ENCODE data around the gene FBXL7. TPM values are rescaled to one million over a fixed set of nuclear protein-coding genes. Genes with fewer than 3 reads are reported as not detected.

The FBXL7 gene
- total and polyA plus RNA-seq, 2 donors (not counting 1 experiment from before 2014, with no cell fraction given): 6.4 to 12.9 TPM

DNA sequence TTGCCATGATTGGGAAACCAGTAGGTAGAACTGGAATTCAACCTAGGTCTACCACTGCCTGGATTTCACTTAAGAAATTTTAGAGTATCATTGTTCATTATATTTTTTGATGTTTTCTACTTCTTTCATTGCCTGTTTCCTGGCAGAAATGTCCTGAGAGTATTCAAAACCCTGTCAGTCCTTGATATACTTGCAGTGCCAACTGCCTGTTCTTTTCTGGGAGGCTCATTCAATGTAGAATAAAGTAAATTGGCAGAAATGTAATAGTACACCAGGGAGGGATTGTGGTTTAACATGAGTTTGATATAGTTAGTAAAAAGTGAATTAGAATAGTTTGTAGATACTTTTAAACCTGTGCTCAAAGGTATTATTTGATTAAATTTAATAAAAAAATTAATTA is 286.3 kb downstream of the FBXL7 start:
- Histone ChIP-seq H3K79me2 (ENCODE audit: control insufficient read depth, insufficient read depth, low read length) (no peaks in the 10 kb centered on the region), H3K4me3 (replicated peaks in 1 of 4; ENCODE audit: control extremely low read depth in 1 of 4, insufficient read depth in 1 of 4, low read depth in 3 of 4, low read length in 4 of 4) (no peak overlapping the region), H3K4me1 (ENCODE audit: control insufficient read depth, extremely low read depth, insufficient read depth, low read length) (no peaks in the 10 kb centered on the region), H3K9me3 (ENCODE audit: control insufficient read depth, insufficient read depth, low read depth, low read length) (no peaks in the 10 kb centered on the region), H3K27ac (ENCODE audit: insufficient read depth, low read length) (no peak overlapping the region), H4K20me1 (ENCODE audit: control insufficient read depth, extremely low read depth, insufficient read depth, low read length) (peaks cover 4% of the 10 kb centered on the region), H3K4me2 (ENCODE audit: extremely low read depth, insufficient read depth, low read length) (no peak overlapping the region), H3K36me3 (ENCODE audit: control insufficient read depth, insufficient read depth, low read length) (no peaks in the 10 kb centered on the region), H3K27me3 (ENCODE audit: control insufficient read depth, insufficient read depth, low read length) (no peaks in the 10 kb centered on the region), H3K9ac (ENCODE audit: insufficient read depth, low read length) (no peak overlapping the region), H2AFZ (ENCODE audit: low read length) (no peak overlapping the region)
- DNase-seq (ENCODE audit: low read depth in 2 of 2): no peak
- TF ChIP-seq EZH2 (IDR thresholded peaks at IDR 0.05; ENCODE audit: low read length, missing control alignments): no peak
- TF ChIP-seq, protein P1, sequence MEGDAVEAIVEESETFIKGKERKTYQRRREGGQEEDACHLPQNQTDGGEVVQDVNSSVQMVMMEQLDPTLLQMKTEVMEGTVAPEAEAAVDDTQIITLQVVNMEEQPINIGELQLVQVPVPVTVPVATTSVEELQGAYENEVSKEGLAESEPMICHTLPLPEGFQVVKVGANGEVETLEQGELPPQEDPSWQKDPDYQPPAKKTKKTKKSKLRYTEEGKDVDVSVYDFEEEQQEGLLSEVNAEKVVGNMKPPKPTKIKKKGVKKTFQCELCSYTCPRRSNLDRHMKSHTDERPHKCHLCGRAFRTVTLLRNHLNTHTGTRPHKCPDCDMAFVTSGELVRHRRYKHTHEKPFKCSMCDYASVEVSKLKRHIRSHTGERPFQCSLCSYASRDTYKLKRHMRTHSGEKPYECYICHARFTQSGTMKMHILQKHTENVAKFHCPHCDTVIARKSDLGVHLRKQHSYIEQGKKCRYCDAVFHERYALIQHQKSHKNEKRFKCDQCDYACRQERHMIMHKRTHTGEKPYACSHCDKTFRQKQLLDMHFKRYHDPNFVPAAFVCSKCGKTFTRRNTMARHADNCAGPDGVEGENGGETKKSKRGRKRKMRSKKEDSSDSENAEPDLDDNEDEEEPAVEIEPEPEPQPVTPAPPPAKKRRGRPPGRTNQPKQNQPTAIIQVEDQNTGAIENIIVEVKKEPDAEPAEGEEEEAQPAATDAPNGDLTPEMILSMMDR (conservative IDR thresholded peaks at IDR 0.05 in 1 of 2, IDR thresholded peaks at IDR 0.05 in 1 of 2; ENCODE audit: low read depth in 1 of 2, low read length in 2 of 2): no peak

DNA sequence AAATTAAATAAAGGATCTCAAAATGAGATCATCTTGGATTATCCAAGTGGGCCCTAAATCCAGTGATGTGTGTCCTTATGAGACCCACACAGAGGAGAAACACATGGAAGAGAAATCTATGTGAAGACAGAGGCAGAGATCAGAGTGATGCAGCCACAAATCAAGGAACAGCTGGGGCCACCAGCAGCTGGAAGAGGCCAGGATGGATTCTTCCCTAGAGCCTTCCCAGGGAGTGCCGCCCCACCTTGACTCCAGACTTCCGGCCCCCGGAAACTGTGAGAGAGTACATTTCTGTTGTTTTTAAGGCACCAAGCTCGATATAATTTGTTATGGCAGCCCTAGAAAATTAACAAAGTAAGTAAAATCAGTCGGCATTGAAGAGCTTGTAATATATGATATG is 286.9 kb downstream of the FBXL7 start:
- Histone ChIP-seq H3K27ac (ENCODE audit: insufficient read depth, low read length) (no peak overlapping the region), H3K27me3 (ENCODE audit: control insufficient read depth, insufficient read depth, low read length) (no peaks in the 10 kb centered on the region), H3K36me3 (ENCODE audit: control insufficient read depth, insufficient read depth, low read length) (no peaks in the 10 kb centered on the region), H4K20me1 (ENCODE audit: control insufficient read depth, extremely low read depth, insufficient read depth, low read length) (peaks cover 4% of the 10 kb centered on the region), H3K79me2 (ENCODE audit: control insufficient read depth, insufficient read depth, low read length) (no peaks in the 10 kb centered on the region), H2AFZ (ENCODE audit: low read length) (no peak overlapping the region), H3K9ac (ENCODE audit: insufficient read depth, low read length) (no peak overlapping the region), H3K4me1 (ENCODE audit: control insufficient read depth, extremely low read depth, insufficient read depth, low read length) (no peaks in the 10 kb centered on the region), H3K4me2 (ENCODE audit: extremely low read depth, insufficient read depth, low read length) (no peak overlapping the region), H3K4me3 (replicated peaks in 1 of 4; ENCODE audit: control extremely low read depth in 1 of 4, insufficient read depth in 1 of 4, low read depth in 3 of 4, low read length in 4 of 4) (no peak overlapping the region), H3K9me3 (ENCODE audit: control insufficient read depth, insufficient read depth, low read depth, low read length) (no peaks in the 10 kb centered on the region)
- TF ChIP-seq, protein P1 (conservative IDR thresholded peaks at IDR 0.05 in 1 of 2, IDR thresholded peaks at IDR 0.05 in 1 of 2; ENCODE audit: low read depth in 1 of 2, low read length in 2 of 2): no peak
- no peak for TF ChIP-seq EZH2 (IDR thresholded peaks at IDR 0.05; ENCODE audit: low read length, missing control alignments)
- no peak for DNase-seq (ENCODE audit: low read depth in 2 of 2)

DNA sequence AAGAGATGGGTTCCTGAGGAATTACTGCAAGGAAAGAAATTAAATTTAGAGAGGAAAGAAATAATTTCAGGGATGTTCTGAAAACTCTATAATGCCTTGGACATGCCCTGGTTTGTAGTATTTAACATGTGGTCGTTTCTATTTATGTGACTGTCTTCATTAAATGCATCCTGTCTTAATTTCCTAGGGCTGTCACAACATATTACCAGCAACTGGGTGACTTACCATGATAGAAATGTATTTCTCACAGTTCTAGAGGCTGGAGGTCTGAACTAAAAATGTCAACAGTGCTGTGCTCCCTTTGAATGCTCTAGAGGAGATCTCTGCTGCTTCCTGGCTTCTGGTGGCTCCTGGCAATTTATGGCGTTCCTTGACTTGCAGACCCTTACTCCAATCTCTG is 287.7 kb downstream of the FBXL7 start:
- TF ChIP-seq, protein P1 (conservative IDR thresholded peaks at IDR 0.05 in 1 of 2, IDR thresholded peaks at IDR 0.05 in 1 of 2; ENCODE audit: low read depth in 1 of 2, low read length in 2 of 2): no peak
- TF ChIP-seq EZH2 (IDR thresholded peaks at IDR 0.05; ENCODE audit: low read length, missing control alignments): no peak
- H3K4me1 ChIP-seq (ENCODE audit: control insufficient read depth, extremely low read depth, insufficient read depth, low read length): no peaks in the 10 kb centered on the region
- no peak for DNase-seq (ENCODE audit: low read depth in 2 of 2)
- H3K27me3 ChIP-seq (ENCODE audit: control insufficient read depth, insufficient read depth, low read length): no peaks in the 10 kb centered on the region
- no peaks in the 10 kb centered on the region for H3K9me3 ChIP-seq (ENCODE audit: control insufficient read depth, insufficient read depth, low read depth, low read length)
- no peak overlapping the region for H3K9ac ChIP-seq (ENCODE audit: insufficient read depth, low read length)
- no peak overlapping the region for H3K4me3 ChIP-seq (replicated peaks in 1 of 4; ENCODE audit: control extremely low read depth in 1 of 4, insufficient read depth in 1 of 4, low read depth in 3 of 4, low read length in 4 of 4)
- H3K36me3 ChIP-seq (ENCODE audit: control insufficient read depth, insufficient read depth, low read length): no peaks in the 10 kb centered on the region
- no peaks in the 10 kb centered on the region for H3K79me2 ChIP-seq (ENCODE audit: control insufficient read depth, insufficient read depth, low read length)
- H3K4me2 ChIP-seq (ENCODE audit: extremely low read depth, insufficient read depth, low read length): no peak overlapping the region
- H2AFZ ChIP-seq (ENCODE audit: low read length): no peak overlapping the region
- no peak overlapping the region for H3K27ac ChIP-seq (ENCODE audit: insufficient read depth, low read length)
- H4K20me1 ChIP-seq (ENCODE audit: control insufficient read depth, extremely low read depth, insufficient read depth, low read length): peaks cover 4% of the 10 kb centered on the region

Data from fibroblast of lung (primary cell).